GM15510 (cell line): ENCODE data around the gene STK33.

Source experiments
- POLR2A ChIP-seq: IDR thresholded peaks from 3 replicates; pipeline ENCODE4 v1.6.1; 2011; ENCODE audit warnings: borderline replicate concordance; ENCODE audit not compliant: insufficient read length; ENCODE audit errors: extremely low read depth

The STK33 gene

GRCh38 chr11:8533332-8533731, 60.7 kb downstream of the STK33 start:
- no peak for TF ChIP-seq POLR2A

- TF ChIP-seq POLR2A = no peak
These were observed 61.6 kb downstream of the STK33 start for GRCh38 chr11:8532475-8532874.

GRCh38 chr11:8531982-8532381, 62.0 kb downstream of the STK33 start:
- no peak for TF ChIP-seq POLR2A

- no peak for TF ChIP-seq POLR2A
These were observed 62.7 kb downstream of the STK33 start for GRCh38 chr11:8531312-8531711.

- TF ChIP-seq POLR2A = no peak
These were observed 66.1 kb downstream of the STK33 start for GRCh38 chr11:8527939-8528338.

GRCh38 chr11:8523396-8523795, 70.6 kb downstream of the STK33 start:
- no peak for TF ChIP-seq POLR2A

- TF ChIP-seq POLR2A = no peak
These were observed 81.5 kb downstream of the STK33 start for GRCh38 chr11:8512547-8512946.

- TF ChIP-seq POLR2A = no peak
These were observed 90.1 kb downstream of the STK33 start for GRCh38 chr11:8503910-8504364.

- no peak for TF ChIP-seq POLR2A
These were observed 92.2 kb downstream of the STK33 start for GRCh38 chr11:8501836-8502235.

- TF ChIP-seq POLR2A = no peak
These were observed 105.6 kb downstream of the STK33 start for GRCh38 chr11:8488395-8488794.

GRCh38 chr11:8487261-8487660, 106.8 kb downstream of the STK33 start:
- TF ChIP-seq POLR2A = no peak

- no peak for TF ChIP-seq POLR2A
These were observed 109.8 kb downstream of the STK33 start for GRCh38 chr11:8484251-8484650.

GRCh38 chr11:8480858-8481257, 113.2 kb downstream of the STK33 start:
- no peak for TF ChIP-seq POLR2A

GRCh38 chr11:8477680-8478079, 116.3 kb downstream of the STK33 start:
- no peak for TF ChIP-seq POLR2A

- TF ChIP-seq POLR2A = no peak
These were observed 116.9 kb downstream of the STK33 start for GRCh38 chr11:8477151-8477550.

GRCh38 chr11:8459711-8460399, 134.2 kb downstream of the STK33 start:
- no peak for TF ChIP-seq POLR2A

- no peak for TF ChIP-seq POLR2A
These were observed 151.7 kb downstream of the STK33 start for GRCh38 chr11:8442301-8442700.
